ENCODE measurements around the gene YIF1B.

DNA sequence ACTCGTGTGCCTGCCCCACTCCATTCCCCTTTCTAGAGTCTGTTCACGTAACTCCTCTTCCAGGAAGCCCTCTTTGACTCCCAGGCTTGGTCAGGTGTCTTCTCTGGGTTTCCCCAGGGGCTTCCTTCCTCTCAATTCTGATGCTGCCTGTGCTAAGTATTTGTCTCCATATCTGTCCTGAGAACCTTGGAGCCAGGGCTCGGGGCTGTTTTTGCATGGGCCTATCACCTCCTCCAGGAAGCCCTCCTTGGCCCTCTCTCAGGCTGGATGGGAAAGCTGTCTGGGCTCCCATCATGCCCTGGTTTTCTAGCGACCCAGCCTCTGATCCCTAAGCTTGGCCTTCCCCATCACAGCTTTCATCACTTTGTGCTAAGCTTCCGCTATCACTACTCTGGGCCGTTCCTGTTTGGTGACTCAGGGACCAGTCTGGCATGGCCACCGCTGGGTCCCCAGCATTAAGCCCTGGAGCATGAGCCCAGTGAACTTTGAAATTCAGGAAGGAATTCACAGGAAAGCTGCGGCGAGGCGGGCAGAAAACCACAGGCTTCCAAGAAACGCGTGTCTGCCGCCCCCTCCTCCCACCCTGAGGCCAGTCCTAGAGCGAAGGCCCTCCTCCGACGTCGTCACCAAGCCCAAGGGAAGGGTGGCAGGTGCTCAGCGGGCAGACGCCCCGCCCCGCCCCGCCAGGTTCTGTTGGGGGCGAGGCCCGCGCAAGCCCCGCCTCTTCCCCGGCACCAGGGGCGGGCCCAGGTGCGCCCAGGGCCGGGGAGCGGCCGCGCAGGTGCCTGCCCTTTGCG lies 51.9 kb downstream of the YIF1B start:
- TF ChIP-seq, protein P1, sequence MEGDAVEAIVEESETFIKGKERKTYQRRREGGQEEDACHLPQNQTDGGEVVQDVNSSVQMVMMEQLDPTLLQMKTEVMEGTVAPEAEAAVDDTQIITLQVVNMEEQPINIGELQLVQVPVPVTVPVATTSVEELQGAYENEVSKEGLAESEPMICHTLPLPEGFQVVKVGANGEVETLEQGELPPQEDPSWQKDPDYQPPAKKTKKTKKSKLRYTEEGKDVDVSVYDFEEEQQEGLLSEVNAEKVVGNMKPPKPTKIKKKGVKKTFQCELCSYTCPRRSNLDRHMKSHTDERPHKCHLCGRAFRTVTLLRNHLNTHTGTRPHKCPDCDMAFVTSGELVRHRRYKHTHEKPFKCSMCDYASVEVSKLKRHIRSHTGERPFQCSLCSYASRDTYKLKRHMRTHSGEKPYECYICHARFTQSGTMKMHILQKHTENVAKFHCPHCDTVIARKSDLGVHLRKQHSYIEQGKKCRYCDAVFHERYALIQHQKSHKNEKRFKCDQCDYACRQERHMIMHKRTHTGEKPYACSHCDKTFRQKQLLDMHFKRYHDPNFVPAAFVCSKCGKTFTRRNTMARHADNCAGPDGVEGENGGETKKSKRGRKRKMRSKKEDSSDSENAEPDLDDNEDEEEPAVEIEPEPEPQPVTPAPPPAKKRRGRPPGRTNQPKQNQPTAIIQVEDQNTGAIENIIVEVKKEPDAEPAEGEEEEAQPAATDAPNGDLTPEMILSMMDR (IDR thresholded peaks at IDR 0.05; ENCODE audit: low read depth, low read length) = no peak
- no peak for TF ChIP-seq POLR2A (IDR thresholded peaks at IDR 0.05; ENCODE audit: extremely low read depth, insufficient read length)
